GM21723 (cell line): ENCODE data around the gene PODXL.
"Not testable (repeated sequence)": the region's sequence is repeated elsewhere in the genome, so short reads cannot be mapped to it uniquely, and the experiment has no call there.

Source experiments
- ATAC-seq: cut with Tn5 transposase; IDR thresholded peaks from one replicate; pipeline ENCODE4 v1.9.1; 2021; ENCODE audit warnings: mild to moderate bottlenecking, moderate library complexity; ENCODE audit not compliant: unreplicated experiment

The PODXL gene

DNA sequence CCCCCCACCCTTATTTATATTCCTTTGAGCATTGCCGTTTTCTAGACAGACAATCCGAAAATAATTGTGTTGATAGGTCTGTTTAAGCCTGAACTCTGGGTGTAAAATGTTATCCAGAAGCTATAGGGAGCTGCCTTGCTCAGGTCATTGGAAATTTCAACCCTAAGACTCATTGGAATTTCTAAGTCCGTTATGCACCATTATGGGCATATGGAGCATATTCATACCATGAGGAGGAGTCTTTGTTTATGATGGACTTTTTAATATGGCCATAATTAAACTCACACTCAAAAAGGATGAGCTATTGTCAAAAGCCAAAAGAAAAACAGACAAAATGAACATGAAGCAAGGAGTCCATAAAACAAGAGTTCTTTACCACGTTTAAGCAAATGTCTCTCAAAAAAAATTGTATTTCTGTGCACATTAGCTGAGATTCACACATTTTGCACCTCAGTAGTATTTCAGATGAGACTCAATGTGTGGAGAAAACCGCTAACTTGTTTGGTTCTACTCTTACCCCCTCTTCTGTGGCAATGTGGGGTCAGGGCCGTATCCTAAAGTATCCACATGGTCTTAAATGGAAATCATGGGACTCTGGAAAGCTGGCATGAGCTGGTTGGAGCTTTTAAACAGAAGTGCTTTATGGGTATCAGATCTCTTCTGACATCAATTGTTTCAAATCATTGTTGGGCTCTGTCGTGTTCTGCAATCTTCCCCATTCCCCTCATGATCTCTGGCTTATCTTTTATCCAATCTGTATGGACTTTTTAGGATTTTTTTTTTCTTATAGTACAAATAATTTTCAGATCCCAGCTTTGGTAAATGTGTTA is 60.5 kb downstream of the PODXL start:
- no peak for ATAC-seq

DNA sequence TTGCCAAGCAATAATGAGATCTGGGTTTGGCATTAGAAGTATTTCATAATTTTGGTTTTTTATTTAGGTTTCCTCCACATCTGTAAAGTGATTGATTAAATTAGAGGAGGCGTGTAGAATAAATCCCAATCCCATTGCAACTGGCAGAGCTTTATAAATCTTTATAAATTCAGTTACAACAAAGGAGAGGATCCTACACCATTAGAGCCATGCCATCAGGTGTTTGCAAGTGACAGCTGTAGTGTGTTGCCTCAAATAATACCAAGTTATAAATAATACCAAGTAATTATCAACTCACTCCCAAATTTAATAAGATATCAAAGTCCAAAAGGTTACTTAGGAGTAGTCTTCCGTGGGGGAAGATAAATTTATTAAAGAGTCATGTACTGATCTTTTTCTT is 62.2 kb downstream of the PODXL start:
- no peak for ATAC-seq

DNA sequence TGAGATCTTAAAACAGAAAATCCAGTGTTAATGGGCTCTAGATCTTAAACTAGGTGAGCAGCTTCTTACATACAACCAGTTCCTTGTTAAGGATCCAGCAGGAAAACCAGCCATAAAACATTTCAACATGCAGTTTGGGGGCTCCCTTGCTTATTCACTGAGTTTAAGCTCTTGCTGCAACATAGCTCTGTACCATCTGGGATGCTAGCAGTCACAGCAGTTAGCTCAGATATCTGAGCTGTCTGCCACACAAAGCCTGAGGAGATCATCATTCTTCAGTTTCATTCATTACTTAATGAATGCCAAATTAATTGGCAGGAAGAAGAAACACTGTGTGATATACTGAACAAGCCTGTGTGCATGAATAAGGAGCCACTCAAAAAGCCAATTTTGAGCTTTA is 62.8 kb downstream of the PODXL start:
- ATAC-seq, result no peak

DNA sequence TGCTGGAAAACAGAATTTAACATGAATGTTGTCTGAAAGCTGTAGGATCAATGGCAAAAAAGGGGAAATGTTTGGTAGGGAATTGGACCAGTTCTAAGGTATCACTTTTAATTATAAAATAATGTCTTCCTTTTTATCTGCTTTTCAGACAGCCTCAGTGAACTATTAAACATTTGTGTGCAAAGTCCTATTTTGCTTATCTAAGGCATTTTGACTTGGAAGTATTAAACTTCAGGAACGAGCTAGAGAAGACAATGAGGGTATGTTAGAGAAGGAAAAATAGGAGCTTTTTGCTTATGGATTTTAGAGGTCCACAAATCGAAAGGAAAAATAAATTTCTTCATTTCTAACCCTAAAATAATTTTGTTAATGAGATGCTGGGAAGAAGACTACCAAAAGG is 63.3 kb downstream of the PODXL start:
- ATAC-seq, result no peak

DNA sequence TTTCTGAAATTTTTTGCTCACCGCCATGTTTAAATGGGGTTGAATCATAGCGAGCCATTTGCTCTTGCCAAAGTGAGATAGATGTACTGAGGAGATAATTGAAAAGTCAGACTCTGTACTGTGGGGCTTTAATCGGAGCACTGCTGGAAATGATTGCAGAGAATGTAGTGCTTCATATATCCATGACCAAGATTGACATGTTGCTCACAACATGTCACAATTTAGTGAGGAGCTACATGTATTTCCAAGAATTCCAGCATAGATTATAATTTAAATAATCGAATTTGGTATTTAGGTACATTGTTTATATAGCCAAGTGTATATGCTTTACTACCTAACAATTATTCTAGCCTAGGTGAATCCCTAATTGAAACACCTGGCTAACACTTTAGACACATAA is 66.5 kb downstream of the PODXL start:
- ATAC-seq, result no peak

DNA sequence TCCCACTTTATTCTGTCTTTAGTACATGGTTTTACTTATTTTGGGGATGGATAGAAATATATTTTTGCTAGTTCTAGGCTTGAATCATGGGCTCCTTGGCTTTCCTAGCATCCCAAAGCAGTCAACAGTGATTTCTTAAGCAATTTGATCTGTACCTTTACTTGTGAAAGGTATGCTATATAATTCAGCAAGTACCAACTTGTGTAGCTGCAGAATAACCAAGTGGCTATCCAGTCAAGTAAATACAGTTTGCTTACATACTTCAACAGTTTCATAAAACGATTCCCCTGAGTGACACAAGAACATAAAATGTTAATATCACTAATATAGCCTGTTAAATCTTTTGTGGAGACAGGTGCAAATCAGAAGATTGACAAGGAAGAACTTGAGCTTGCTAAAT is 67.2 kb downstream of the PODXL start:
- ATAC-seq, result no peak

DNA sequence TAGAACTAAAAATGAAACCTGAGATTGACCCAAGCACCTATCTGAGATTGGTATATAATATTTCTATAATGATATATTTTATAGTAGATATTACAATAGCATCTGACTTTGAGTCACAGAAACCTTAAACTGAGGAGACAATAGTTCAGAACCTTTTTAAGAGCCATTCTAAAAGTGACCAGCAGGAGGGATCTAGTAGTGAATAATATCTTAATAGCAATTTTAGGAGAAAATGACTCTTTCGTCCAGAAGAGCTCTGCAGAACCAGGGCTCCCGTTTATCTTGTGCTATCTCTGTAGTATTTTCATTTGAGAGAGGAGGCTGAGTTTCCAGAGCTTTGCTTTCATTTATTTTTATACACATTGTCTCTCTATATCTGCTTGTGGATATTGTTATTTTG is 68.1 kb downstream of the PODXL start:
- no peak for ATAC-seq

DNA sequence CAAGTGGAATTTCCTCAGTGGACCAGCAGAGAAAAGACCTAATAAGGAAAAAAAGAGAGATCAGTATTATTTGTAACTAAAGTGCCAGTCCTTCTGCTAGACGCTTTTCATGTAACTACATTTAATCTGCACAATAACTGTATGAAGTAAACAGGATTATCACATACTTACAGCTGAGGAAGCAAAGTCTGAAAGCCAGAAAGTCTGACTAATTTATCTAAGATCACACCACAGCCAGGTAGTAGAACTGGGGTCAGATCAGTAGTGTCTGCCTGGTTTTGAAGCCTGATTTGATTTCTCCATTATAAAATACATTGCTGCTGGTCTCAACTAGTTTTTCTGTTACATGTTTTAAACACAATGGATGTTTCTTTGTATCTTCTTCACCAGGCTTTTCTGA is 69.2 kb downstream of the PODXL start:
- no peak for ATAC-seq

DNA sequence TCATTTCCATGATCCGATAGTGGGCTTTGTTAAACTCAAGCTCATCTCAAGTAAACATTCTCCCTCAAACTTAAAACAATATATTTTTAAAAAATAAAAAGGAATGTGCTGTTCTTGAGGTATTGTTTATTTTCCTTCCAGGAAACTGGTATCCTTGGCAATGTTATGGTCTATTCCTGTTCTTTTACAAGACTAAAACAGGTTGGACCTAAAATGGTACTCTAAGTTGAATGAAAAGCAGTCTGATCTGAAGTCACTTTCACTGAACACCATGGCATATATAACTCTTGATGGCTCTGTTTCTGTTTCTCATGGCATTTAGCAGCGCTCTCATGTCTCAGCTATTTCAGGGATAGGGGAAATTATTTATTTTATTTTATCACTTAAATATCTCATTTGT is 70.1 kb downstream of the PODXL start:
- no peak for ATAC-seq

DNA sequence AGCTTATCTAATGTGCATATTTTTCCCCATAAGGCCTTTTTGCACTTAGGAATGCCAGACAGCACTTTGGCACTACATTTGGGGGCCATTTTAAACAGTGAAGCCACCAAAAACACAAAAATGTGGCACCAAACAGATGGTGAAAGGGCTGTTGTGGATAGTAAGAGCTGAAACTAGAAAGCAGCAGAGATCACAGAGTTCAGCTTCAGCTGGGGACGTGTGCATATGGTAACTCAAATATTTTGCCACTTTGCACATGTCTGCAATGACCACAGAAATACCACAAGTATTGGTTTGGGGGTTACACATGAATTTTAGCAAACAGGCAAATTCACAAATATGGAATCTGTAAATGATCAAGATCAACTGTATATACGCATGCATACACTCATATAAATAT is 72.8 kb downstream of the PODXL start:
- ATAC-seq, result no peak

DNA sequence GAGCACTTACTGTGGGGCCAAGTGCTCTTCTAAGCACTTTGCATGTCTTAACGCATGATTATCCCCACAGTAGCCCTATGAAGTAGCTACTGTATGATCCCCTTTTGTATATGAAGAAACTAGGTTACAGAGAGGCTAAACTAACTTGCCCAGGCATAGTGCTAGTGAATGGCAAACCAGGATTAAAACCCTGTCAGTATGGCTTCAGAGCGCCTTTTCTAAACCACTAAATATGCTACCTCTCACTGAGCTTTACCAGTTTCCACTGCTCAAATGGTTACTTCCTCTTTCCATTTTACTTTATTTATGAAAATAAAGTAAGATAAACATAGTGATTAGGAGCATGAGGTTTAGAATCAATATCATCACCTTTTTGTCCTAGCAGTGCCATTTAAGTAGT is 73.6 kb downstream of the PODXL start:
- ATAC-seq, result no peak

DNA sequence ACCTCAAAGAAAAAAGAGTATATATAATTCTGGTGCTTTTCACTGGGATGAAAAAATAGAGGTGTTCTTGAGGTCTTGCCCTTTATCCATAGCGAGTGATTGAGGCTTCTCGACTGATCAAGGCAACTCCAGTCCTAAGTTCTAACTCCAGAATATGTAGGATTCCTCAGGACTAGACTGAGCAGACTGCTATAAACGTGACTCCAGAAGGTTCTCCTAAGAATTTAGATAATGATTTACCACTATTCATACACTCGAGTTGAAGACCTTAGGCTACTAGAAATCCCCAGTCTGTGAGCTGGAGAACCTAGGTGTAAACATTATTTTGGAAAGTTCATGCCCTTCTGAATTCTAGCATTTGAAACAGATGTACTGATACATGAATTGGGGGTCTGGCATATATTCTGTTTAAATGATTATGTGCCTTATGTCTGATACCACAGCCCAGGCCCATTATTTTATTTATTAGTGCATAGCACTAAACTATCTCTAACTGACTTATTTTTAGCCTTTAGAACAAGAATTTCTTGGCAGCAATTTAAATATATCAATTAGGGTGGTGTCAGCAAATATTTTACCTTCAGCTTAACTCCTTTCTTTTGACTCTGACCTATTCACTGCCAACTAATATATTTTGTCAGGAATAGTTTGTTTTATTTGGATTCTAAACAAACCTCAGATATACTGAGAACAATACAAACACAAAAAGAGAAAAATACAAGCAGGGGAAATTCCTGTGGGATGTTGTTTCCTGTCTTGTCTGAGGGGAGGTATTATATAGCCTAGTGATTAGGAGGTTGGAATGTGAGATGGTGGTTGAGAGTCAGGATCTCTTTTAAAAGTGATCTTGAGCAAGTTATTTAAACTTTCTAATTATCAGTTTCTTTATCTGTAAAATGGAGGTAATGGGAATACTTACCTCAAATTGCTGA is 75.8 kb downstream of the PODXL start:
- ATAC-seq, result no peak

DNA sequence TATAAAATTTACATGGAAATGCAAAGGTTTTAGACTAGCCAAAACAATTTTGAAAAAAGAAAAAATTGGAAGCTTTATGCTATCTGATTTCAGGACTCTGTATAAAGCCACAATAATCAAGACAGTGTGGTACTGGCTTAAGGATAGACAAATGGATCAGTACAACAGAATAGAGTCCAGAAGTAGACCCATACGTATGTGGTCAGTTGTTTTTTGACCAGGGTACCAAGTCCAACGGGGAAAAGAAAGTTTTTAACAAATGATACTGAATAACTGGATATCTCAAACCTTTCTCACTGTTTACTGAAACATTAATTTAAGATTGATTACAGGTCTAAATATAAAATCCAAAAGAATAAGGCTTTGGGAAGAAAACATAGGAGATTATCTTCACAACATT is 79.7 kb downstream of the PODXL start:
- no peak for ATAC-seq

DNA sequence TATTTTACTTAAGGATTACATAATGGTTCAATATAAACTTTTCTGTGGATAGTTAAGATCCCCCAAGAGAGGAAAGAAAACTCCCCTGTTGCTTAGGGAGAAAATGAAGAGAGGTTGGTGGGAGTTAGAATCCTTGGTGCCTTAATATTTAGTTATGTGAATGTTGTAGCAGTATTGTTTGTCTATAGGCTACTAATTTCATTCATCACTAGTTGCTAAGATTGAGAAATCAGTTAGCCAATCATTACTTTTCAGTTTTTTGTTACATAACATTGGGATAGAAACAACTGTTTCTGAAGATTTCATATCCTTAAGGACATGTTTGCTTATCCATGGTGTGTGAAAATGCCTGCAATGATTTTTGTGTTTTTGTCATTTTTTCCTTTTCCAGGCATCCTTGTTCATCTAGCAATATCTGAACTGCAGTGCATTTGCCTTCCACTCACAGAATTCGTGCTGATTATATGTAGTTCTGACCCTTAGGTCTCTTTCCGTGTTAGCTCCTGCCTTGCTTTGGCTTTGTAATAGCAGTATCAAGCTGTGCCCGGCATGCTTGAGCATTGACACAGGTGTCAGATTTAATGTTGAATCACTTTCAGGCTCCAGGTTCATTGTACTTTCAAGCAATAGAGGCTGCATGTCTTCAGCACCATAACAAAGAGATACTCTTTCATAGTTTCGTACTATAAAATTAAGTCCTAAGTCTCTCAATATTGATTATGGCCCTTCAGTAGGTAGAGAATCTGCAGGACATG is 85.0 kb downstream of the PODXL start:
- no peak for ATAC-seq

DNA sequence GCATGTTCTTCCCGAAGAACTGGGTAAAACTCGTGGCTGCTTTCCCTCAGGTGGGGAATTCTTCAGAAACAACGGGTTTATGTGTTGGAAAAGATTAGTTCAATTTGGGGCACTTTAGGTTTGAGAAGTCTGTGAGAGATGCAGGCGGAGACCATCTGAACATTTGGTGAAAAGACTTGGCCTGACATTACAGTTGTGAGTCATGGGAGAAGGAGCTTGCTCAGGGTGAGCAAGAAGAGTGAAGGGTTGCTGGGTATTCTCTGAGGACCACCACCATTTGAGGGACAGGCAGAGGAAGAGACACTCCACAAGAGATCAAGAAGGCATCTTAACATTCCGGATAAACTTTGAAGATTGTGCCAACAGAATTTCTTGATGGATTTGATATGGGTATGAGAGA is 88.6 kb downstream of the PODXL start:
- ATAC-seq, result no peak

DNA sequence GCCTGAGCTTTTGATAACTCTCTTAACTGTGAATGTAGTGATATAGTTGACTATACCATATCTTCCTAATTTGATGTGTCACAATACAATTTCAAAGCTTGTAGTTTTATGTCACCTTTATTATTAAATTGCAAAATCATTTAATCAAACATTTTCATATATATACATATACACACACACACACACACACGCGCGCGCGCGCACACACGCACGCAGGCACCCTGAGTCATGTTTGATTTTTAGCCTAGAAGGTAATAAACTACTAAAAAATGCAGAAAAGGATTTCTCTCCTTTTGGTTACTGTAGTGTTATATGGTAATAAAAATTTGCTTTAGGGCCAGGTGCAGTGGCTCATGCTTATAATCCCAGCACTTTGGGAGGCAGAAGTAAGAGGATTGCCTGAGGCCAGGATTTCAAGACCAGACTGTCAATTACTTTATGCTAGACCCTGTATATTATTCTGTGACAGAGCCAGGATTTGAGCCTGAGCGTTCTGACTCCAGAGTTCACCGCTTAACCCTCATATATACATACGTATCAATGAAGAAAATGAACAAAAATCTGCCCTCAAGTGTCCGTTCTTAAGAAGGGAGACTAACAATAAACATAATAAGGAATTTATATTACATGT is 89.6 kb downstream of the PODXL start:
- ATAC-seq, result no peak

DNA sequence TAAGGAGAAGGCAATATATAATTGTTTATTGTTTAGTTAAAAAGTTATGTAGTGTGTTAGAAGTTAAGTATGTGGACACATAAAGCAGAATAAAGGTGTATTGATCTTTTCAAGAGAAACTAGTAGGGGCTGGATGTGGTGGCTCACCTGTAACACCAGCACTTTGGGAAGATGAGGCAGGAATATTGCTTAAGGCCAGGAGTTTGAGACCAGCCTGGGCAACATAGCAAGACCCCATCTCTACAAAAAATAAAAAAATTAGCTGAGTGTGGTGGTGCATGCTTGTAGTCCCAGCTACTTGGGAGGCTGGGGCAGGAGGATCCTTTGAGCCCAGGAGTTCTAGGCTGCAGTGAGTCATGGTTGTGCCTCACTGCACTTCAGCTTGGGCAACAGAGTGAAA is 93.7 kb downstream of the PODXL start:
- ATAC-seq, result not testable (repeated sequence)

DNA sequence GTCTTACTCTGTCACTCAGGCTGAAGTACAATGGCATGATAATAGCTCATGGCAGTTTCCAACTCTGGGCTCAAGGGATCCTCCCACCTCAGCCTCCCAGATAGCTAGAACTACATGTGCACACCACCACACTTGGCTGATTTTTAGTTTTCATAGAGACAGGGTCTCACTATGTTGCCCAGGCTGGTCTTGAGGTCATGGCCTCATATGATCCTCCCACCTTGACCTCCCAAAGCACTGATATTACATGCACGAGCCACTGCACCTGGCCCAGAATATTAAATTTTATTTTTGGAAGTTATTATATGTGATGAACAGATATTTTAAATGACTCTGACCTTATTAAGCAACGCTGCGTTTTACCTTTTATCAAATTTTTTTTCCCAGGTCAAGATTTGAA is 94.4 kb downstream of the PODXL start:
- ATAC-seq, result no peak

DNA sequence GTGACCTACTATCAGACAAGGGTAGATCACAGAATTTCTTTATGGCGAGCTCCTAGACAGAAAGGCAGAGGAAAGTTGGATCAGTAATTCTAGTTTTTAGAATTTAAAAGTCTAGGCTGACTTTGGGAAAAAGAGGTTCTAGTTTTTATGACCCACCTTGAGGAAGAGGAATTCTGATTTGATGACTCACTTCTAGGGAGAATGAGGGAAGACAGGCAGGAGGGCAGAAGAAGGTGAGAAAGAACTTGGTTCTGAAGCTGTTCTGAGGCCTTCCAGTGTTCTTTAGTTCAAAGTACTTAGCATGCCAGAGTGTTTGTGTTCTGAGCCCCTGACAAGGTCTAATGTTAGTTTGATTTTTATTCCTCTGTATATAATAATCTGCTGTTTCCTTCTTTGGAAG is 97.2 kb downstream of the PODXL start:
- no peak for ATAC-seq

DNA sequence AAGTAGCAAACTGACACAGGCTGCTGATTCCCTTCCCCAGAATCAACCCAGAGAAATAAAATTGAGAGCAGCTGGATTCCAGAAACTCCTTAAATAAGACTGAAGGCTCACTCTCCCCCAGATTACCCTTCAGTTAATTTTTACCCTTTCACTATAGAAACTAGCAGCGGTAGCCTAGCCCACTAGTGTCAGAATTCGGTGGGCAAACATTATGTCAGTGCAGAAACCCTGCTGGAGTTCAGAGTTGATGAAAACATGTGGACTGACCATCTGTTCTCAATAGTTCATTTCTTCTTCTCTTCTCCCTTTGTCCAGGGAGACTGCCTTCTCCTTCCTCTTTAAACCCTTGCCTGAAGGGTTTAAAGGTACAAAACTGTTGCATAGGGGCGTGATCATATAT is 100.1 kb downstream of the PODXL start:
- no peak for ATAC-seq

DNA sequence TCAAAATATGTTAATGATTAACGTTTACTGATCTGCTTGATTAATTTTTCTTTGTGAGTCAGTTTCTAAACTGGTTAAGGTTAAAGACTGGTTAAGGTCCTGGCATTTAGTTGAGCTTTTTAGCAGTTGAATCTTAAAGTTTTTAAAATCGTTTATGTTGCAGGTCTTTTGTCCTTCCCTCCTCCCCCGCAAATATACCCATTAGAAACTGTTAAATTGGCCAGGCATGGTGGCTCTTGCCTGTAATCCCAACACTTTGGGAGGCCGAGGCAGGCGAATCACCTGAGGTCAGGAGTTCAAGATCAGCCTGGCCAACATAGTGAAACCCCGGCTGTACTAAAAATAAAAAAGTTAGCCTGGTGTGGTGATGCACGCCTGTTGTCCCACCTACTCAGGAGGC is 100.9 kb downstream of the PODXL start:
- no peak for ATAC-seq
